ENCODE measurements around the gene AGPAT4.

- TF ChIP-seq POLR2AphosphoS5 (IDR thresholded peaks at IDR 0.05; ENCODE audit: insufficient read depth, low read depth, low read length) (no peak), POLR2A (IDR thresholded peaks at IDR 0.05; ENCODE audit: low read depth, low read length) (no peak), MYC (IDR thresholded peaks at IDR 0.05; ENCODE audit: low read depth, low read length) (no peak), CTCF (IDR thresholded peaks at IDR 0.05; ENCODE audit: extremely low read depth in 1 of 2, insufficient read depth in 1 of 2, low read depth in 1 of 2, low read length in 2 of 2) (no peak), FOS (IDR thresholded peaks at IDR 0.05; ENCODE audit: borderline replicate concordance, insufficient read depth, low read length) (no peak), JUN (IDR thresholded peaks at IDR 0.05; ENCODE audit: borderline replicate concordance, insufficient read depth, insufficient read length, low read depth) (no peak)
These were observed 156.6 kb downstream of the AGPAT4 start for GRCh38 chr6:161117308-161117707.
